Stomach (tissue), 9 donors: ENCODE results near the gene GREB1L. TPM values are rescaled to one million over a fixed set of nuclear protein-coding genes. Genes with fewer than 3 reads are reported as not detected.
"Not testable (repeated sequence)": the region's sequence is repeated elsewhere in the genome, so short reads cannot be mapped to it uniquely, and the experiment has no call there.

Experiments used
- DNase-seq, 2 donors: peaks; one replicate each; pipeline versions ENCODE4 v3.0.0 to v3.0.0-alpha.2; 2013 to 2019
- H3K27ac ChIP-seq, 5 donors: fragments of 200-600 bp in 4 of 5; sonication (generic) in 4 of 5; one replicate each; pipeline ENCODE4 v1.5.1; 2013 to 2019; ENCODE audit warnings: mild to moderate bottlenecking in 1 of 5, moderate library complexity in 1 of 5
- H3K27me3 ChIP-seq, 3 donors: fragments of 200-600 bp; sonication (generic); one replicate each; pipeline ENCODE4 v1.5.1; 2017 to 2019; ENCODE audit warnings: mixed run types in 1 of 3
- H3K36me3 ChIP-seq, 4 donors: fragments of 200-600 bp; sonication (generic); 1 replicate in 3 of 4; 2 replicates in 1 of 4; pipeline ENCODE4 v1.5.1; 2016 to 2019
- H3K4me1 ChIP-seq, 4 donors: fragments of 200-600 bp; sonication (generic); one replicate each; pipeline ENCODE4 v1.5.1; 2016 to 2019
- H3K4me3 ChIP-seq, 4 donors: fragments of 200-600 bp; sonication (generic) in 3 of 4; one replicate each; pipeline ENCODE4 v1.5.1; 2016 to 2019; ENCODE audit warnings: mild to moderate bottlenecking in 1 of 4
- H3K9me3 ChIP-seq, 4 donors: fragments of 200-600 bp; sonication (generic); one replicate each; pipeline ENCODE4 v1.5.1; 2016 to 2019
- EP300 ChIP-seq: sonication (generic); formaldehyde crosslinking; IDR thresholded peaks from one replicate; pipeline ENCODE4 v1.6.1; 2017; ENCODE audit warnings: antibody characterized with exemption
- POLR2A ChIP-seq, 4 donors: fragments of 450-650 bp; IDR thresholded peaks; one replicate each; pipeline ENCODE4 v1.6.1; 2016; ENCODE audit warnings: antibody characterized with exemption in 4 of 4, control low read depth in 2 of 4, mild to moderate bottlenecking in 1 of 4, moderate library complexity in 1 of 4
- POLR2AphosphoS5 ChIP-seq, 3 donors: sonication (generic); formaldehyde crosslinking; IDR thresholded peaks; one replicate each; pipeline ENCODE4 v1.6.1; 2016; ENCODE audit warnings: antibody characterized with exemption in 3 of 3
- WGBS, 5 donors: extraction: QIAGEN DNeasy Blood & Tissue Kit in 3 of 5; methylation state at CpG; one replicate each; pipeline versions ENCODE4 v1.1.5 to v1.1.7; 2013 to 2018; 5-methylcytosine and 5-hydroxymethylcytosine counted together
- intact Hi-C: fragments of 100-400 bp; cut with DNase I; formaldehyde crosslinking; loops from one replicate; pipeline ENCODE4 v1.15.1; 2023; ENCODE audit warnings: low total_unique reads
- polyA plus RNA-seq, 3 donors: library from polyadenylated mRNA; stranded (reverse); fragments of 200-250 nt; gene quantifications; one replicate each; pipeline ENCODE4 v1.2.3, GENCODE V29; 2013
- total RNA-seq, 5 donors: library from RNA; depleted of rRNA; stranded (reverse); fragments of >200 nt; gene quantifications; one replicate each; pipeline versions ENCODE4 v1.1.0 to v1.2.3, GENCODE V29; 2014 to 2016
- TF ChIP-seq, protein P1 (sequence below), 7 experiments: fragments of 450-650 bp in 4 of 7; fragments of 200-600 bp in 3 of 7; sonication (generic) in 3 of 7; IDR thresholded peaks; one replicate each; pipeline ENCODE4 v1.5.1; 2016 to 2019; ENCODE audit warnings: antibody characterized with exemption in 7 of 7, control low read depth in 2 of 7, mild to moderate bottlenecking in 1 of 7
- donor health status: healthy with polysubstance abuse.
- donor health status: Bipolar disorder and iron deficiency.
- donor health status: healthy.

The GREB1L gene
- total and polyA plus RNA-seq, 8 donors = 0.15 to 77.6 (median 0.45) TPM; not detected in 1

DNA sequence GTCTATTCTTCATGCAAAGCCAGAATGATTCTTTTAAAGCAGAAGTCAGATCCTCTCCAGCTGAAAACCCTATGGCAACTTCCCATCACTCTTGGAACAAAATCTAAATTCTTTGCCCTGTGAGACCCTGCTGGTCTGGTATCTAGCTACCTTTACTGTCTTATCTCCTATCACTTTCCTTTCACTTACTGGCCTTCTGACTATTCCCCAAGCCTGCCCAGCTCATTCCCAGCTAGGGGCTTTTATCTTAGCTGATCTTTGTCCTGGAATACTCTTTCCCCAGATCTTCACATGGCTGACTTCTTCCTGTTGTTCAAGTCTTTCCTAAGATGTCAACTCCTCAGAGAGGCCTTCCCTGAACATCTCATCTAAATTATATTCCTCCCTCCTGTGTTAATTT, 63.6 kb downstream of the GREB1L start:
- no peaks in the 10 kb centered on the region for H3K4me1 ChIP-seq
- no peak for TF ChIP-seq EP300
- TF ChIP-seq POLR2A (IDR thresholded peaks at IDR 0.05) = no peak
- TF ChIP-seq, protein P1, sequence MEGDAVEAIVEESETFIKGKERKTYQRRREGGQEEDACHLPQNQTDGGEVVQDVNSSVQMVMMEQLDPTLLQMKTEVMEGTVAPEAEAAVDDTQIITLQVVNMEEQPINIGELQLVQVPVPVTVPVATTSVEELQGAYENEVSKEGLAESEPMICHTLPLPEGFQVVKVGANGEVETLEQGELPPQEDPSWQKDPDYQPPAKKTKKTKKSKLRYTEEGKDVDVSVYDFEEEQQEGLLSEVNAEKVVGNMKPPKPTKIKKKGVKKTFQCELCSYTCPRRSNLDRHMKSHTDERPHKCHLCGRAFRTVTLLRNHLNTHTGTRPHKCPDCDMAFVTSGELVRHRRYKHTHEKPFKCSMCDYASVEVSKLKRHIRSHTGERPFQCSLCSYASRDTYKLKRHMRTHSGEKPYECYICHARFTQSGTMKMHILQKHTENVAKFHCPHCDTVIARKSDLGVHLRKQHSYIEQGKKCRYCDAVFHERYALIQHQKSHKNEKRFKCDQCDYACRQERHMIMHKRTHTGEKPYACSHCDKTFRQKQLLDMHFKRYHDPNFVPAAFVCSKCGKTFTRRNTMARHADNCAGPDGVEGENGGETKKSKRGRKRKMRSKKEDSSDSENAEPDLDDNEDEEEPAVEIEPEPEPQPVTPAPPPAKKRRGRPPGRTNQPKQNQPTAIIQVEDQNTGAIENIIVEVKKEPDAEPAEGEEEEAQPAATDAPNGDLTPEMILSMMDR (IDR thresholded peaks at IDR 0.05) = no peak
- H3K27ac ChIP-seq = no peak overlapping the region
- H3K36me3 ChIP-seq = no peaks in the 10 kb centered on the region
- no peaks in the 10 kb centered on the region for H3K9me3 ChIP-seq
- intact Hi-C loops = no loop called here
- no peak for DNase-seq
- no peak overlapping the region for H3K4me3 ChIP-seq
- peaks cover 0 to 6% (median 0%) of the 10 kb centered on the region in 3 donors for H3K27me3 ChIP-seq

DNA sequence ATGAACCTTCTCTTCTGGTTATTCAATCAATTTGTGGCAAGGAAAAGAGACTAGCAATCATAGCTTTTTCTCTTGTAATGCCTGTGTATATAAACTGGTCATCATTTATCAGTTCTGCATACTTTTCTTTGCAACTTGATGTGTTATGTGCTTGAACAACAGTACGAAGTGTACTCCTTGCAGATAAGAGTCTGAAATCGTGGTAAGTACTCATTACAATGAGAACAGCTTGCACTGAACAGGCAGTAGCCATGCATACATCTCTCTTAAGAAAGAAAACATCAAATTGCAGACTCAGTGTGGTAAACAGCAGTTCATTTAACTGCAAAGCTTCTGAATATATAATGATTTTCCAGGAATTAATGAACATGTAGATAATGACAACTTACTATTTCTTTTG, 64.3 kb downstream of the GREB1L start:
- Histone ChIP-seq H3K4me1 (no peaks in the 10 kb centered on the region), H3K27ac (no peak overlapping the region), H3K36me3 (no peaks in the 10 kb centered on the region), H3K27me3 (peaks cover 0 to 6% (median 0%) of the 10 kb centered on the region in 3 donors), H3K4me3 (no peak overlapping the region), H3K9me3 (no peaks in the 10 kb centered on the region)
- 25 to 44% (median 31%) methylated on average over 2 of the region's 2 CpGs for WGBS, 5 donors
- TF ChIP-seq EP300 (no peak), POLR2AphosphoS5 (IDR thresholded peaks at IDR 0.05) (no peak), POLR2A (IDR thresholded peaks at IDR 0.05) (no peak)
- TF ChIP-seq, protein P1 (IDR thresholded peaks at IDR 0.05) = no peak
- intact Hi-C loops = no loop called here
- no peak for DNase-seq

DNA sequence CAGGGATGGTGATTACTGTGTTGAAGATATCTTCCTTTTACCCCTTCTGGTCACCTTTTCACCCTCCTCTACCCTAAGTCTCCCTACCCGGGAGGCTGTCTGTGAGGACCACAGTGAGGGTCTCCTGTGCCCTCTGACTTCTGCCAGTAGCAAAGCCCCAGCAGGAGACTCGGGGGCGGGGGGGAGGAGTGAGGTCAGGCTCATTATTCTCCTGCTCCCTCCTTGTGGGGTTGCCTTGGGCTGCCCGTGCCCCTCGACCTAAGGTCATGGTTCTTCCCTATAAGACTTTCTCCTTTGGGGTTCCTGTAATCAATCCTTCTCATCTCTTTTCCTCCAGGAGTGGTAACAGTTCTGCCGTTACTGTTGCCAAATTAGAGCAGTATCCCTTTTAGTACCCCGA, 65.5 kb downstream of the GREB1L start:
- no peaks in the 10 kb centered on the region for H3K9me3 ChIP-seq
- DNase-seq = no peak
- H3K4me1 ChIP-seq = no peaks in the 10 kb centered on the region
- no peak overlapping the region for H3K27ac ChIP-seq
- TF ChIP-seq, protein P1 (IDR thresholded peaks at IDR 0.05) = no peak
- TF ChIP-seq EP300 (no peak), POLR2A (IDR thresholded peaks at IDR 0.05) (no peak), POLR2AphosphoS5 (IDR thresholded peaks at IDR 0.05) (no peak)
- WGBS, 5 donors = 54 to 70% (median 55%) methylated on average over 7 of the region's 7 CpGs
- H3K27me3 ChIP-seq = peaks cover 0 to 6% (median 0%) of the 10 kb centered on the region in 3 donors
- intact Hi-C loops = no loop called here
- H3K4me3 ChIP-seq = no peak overlapping the region
- no peaks in the 10 kb centered on the region for H3K36me3 ChIP-seq

GRCh38 chr18:21309248-21309647, 67.2 kb downstream of the GREB1L start:
- TF ChIP-seq, protein P1 (IDR thresholded peaks at IDR 0.05) = no peak
- TF ChIP-seq EP300 (no peak), POLR2AphosphoS5 (IDR thresholded peaks at IDR 0.05) (no peak), POLR2A (IDR thresholded peaks at IDR 0.05) (no peak)
- no peak overlapping the region for H3K4me3 ChIP-seq
- intact Hi-C loops = no loop called here
- H3K9me3 ChIP-seq = no peaks in the 10 kb centered on the region
- H3K36me3 ChIP-seq = no peaks in the 10 kb centered on the region
- H3K27ac ChIP-seq = no peak overlapping the region
- DNase-seq = no peak
- WGBS, 5 donors = 74 to 84% (median 82%) methylated on average over 5 of the region's 5 CpGs
- no peaks in the 10 kb centered on the region for H3K4me1 ChIP-seq
- H3K27me3 ChIP-seq = peaks cover 0 to 6% (median 0%) of the 10 kb centered on the region in 3 donors

GRCh38 chr18:21311980-21312379, 69.9 kb downstream of the GREB1L start:
- WGBS, 5 donors = 72 to 85% (median 78%) methylated on average over 3 of the region's 3 CpGs
- DNase-seq, intact Hi-C loops, H3K9me3 ChIP-seq, H3K4me1 ChIP-seq, H3K27me3 ChIP-seq, H3K36me3 ChIP-seq, H3K27ac ChIP-seq, H3K4me3 ChIP-seq: not testable (repeated sequence)
